HG03045 (cell line): ENCODE measurements around the gene EPGN.

ENCODE experiments used
- ATAC-seq: cut with Tn5 transposase; IDR thresholded peaks from one replicate; pipeline ENCODE4 v1.9.1; 2021; ENCODE audit warnings: mild to moderate bottlenecking, moderate library complexity; ENCODE audit not compliant: unreplicated experiment

The EPGN gene

GRCh38 chr4:74309223-74309622, 953 bp downstream of the EPGN start:
- ATAC-seq = no peak

GRCh38 chr4:74311696-74312313, 3.5 kb downstream of the EPGN start:
- peak; percentile 75 for ATAC-seq

- no peak for ATAC-seq
Measured at GRCh38 chr4:74314329-74314728, 6.1 kb downstream of the EPGN start.

- no peak for ATAC-seq
Measured at GRCh38 chr4:74314944-74315343, 6.7 kb downstream of the EPGN start.

- no peak for ATAC-seq
Measured at GRCh38 chr4:74315376-74315775, 7.1 kb downstream of the EPGN start.

- ATAC-seq = no peak
Measured at GRCh38 chr4:74316397-74316796, 8.1 kb downstream of the EPGN start.

GRCh38 chr4:74317616-74318246, 9.5 kb downstream of the EPGN start:
- no peak for ATAC-seq

GRCh38 chr4:74318276-74318675, 10.0 kb downstream of the EPGN start:
- ATAC-seq = no peak

- ATAC-seq = no peak
Measured at GRCh38 chr4:74319470-74319869, 11.2 kb downstream of the EPGN start.

- peak; percentile 65 for ATAC-seq
Measured at GRCh38 chr4:74320559-74321118, 12.4 kb downstream of the EPGN start.

- ATAC-seq = no peak
Measured at GRCh38 chr4:74322301-74322700, 14.0 kb downstream of the EPGN start.

GRCh38 chr4:74323663-74324062, 15.4 kb downstream of the EPGN start:
- ATAC-seq = no peak

- ATAC-seq = no peak
Measured at GRCh38 chr4:74324262-74324661, 16.0 kb downstream of the EPGN start.

GRCh38 chr4:74325886-74326285, 17.6 kb downstream of the EPGN start:
- no peak for ATAC-seq

GRCh38 chr4:74327762-74328161, 19.5 kb downstream of the EPGN start:
- no peak for ATAC-seq

- ATAC-seq = no peak
Measured at GRCh38 chr4:74328501-74328900, 20.2 kb downstream of the EPGN start.

- no peak for ATAC-seq
Measured at GRCh38 chr4:74329307-74329706, 21.0 kb downstream of the EPGN start.

GRCh38 chr4:74330295-74330750, 22.1 kb downstream of the EPGN start:
- no peak for ATAC-seq

GRCh38 chr4:74331252-74331651, 23.0 kb downstream of the EPGN start:
- no peak for ATAC-seq

- no peak for ATAC-seq
Measured at GRCh38 chr4:74331944-74332343, 23.7 kb downstream of the EPGN start.

- no peak for ATAC-seq
Measured at GRCh38 chr4:74334636-74335035, 26.4 kb downstream of the EPGN start.

GRCh38 chr4:74335341-74336021, 27.2 kb downstream of the EPGN start:
- peak; percentile 67 for ATAC-seq
